ENCODE results near the gene SLC10A6.
"Not testable (repeated sequence)": the region's sequence is repeated elsewhere in the genome, so short reads cannot be mapped to it uniquely, and the experiment has no call there.

SLC10A6 gene, protein sequence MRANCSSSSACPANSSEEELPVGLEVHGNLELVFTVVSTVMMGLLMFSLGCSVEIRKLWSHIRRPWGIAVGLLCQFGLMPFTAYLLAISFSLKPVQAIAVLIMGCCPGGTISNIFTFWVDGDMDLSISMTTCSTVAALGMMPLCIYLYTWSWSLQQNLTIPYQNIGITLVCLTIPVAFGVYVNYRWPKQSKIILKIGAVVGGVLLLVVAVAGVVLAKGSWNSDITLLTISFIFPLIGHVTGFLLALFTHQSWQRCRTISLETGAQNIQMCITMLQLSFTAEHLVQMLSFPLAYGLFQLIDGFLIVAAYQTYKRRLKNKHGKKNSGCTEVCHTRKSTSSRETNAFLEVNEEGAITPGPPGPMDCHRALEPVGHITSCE

DNA sequence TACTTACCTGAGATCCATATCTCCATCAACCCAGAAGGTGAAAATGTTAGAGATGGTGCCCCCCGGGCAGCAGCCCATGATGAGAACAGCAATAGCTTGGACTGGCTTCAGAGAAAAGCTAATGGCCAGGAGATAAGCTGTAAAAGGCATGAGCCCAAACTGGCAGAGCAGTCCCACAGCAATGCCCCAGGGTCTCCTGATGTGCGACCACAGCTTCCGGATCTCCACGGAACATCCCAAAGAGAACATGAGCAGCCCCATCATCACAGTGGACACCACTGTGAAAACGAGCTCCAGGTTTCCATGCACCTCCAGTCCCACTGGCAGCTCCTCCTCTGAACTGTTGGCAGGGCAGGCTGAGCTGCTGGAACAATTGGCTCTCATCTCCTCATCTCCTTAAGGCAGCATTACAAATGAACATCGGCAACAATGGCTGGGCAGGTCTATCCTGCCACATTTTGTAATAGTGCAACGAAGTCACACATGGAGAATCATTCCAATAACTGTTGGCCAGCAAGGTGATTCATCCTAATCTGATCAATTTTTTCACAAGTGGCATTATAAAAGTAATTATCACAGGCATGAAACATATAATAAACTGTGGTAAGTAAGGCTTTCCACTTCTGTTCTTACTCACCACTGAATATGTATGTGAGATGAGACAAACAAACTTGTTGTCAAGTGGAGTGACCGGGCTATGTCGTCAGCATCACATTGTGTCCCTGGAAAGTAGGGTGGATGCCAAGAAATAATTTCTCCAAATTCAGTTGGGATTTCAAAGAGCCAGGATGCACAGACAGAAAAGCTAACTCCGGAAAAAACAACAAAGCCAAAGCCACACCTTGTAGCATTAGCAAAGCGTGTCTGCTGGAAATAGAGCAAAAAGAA lies at the start of gene SLC10A6:
Gene SLC10A6, minus strand, starts transcription at position 653 of the 888 bp plus-strand sequence. Its CDS starts 269 bp downstream, at position 384.
- no peak for DNase-seq

DNA sequence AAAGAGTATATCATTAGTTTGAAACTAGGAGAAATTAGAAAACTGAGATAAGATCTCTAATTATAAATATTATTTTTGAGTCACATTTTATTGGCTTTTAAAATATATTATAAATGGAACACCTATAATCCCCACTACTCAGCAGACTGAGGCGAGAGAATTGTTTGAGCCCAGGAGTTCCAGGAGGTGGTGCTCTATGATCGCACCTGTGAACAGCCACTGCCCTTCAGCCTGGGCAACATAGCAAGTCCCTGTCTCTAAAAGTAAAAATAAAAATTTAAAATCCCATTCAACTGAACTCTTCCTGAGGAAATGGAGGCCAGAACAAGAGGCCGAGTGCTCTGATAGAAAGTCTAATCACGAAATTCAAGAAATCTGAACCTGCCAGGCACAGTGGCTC lies 49.4 kb upstream of the SLC10A6 start:
- DNase-seq, result no peak

- no peak for DNase-seq
Measured at GRCh38 chr4:86896596-86896995, 47.4 kb upstream of the SLC10A6 start.

GRCh38 chr4:86895692-86896488 lies 46.7 kb upstream of the SLC10A6 start:
- DNase-seq, result peak; percentile 69

- DNase-seq, result no peak
Measured at GRCh38 chr4:86894455-86894854, 45.3 kb upstream of the SLC10A6 start.

DNA sequence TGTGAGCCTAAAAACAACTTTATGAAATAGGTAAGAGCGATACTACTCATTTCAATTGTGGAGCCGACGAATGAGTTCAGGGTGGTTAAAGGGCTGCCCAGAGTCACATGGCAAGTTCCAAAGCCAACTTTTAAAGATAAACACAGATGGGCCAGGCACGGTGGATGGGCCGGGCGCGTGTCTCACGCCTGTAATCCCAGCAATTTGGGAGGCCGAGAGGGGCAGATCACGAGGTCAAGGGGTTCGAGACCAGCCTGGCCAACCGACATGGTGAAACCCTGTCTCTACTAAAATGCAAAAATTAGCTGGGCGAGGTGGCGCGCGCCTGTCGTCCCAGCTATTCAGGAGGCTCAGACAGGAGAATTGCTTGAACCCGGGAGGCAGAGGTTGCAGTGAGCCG lies 44.0 kb upstream of the SLC10A6 start:
- no peak for DNase-seq

DNA sequence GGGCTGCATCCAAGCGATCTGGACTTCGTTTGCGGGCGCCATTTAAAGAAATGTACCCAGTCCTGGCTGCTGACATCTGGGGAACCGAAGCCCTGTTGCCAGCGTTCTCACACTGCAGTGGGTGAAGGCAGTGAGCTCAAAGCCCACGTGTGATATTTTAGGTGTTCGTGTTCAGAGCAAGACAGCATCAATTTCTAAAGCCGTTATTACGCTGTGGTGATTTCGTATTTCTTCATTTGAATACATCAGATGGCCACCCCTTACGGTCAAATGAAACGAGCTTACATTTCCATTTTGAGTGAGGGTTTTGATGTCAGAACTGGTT lies 43.4 kb upstream of the SLC10A6 start:
- DNase-seq, result no peak

DNA sequence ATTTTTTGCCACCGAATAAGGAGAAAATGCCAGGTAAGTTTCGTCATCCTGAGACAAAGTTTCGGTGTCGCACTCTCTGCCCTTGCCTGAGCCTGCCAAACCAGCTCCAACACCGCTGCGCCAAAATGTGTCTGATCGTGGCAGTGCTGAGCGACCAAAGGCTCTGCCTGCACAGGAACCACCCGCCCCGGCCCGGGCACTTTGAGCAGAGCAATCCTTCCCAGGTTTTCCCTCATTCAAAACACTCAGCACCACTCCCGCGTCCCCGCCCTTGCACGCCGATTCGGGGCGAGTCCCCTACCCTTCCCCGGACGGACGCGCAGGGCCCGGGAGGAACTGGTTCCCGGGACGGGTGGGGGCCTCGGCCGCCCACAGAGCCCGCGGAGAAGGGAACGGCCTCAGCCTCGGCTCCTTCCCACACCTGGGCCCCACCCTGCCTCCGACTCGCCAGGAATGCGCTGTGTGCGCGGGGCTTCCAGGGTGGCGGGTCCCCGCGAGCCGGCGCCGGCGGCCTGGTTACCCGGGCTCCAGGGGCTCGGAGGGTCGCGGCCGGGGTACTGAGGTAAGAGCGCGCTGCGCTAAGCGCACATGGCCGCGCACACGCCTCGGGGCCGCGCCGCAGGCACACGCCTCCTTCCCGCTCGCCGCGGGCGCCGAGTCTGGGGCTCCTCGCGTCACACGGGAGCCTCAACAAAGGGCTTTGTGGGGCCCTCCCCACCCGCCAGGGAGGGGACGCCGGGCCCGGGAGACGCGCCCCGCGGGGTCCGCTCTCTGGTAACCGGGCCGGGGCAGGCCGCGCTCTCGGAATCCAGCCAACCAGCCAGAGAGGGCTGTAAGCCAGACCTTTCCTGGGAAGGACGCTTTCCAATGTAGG lies 42.8 kb upstream of the SLC10A6 start, which contains the start of gene C4orf36:
Gene C4orf36, minus strand, starts transcription at position 661 of the 874 bp plus-strand sequence. CDS start 902 bp downstream, outside the sequence.
- DNase-seq, result no peak

GRCh38 chr4:86890790-86891189 lies 41.6 kb upstream of the SLC10A6 start:
- DNase-seq, result no peak

- no peak for DNase-seq
Measured at GRCh38 chr4:86879641-86880040, 30.5 kb upstream of the SLC10A6 start.

- DNase-seq, result no peak
Measured at GRCh38 chr4:86878640-86879039, 29.5 kb upstream of the SLC10A6 start.

DNA sequence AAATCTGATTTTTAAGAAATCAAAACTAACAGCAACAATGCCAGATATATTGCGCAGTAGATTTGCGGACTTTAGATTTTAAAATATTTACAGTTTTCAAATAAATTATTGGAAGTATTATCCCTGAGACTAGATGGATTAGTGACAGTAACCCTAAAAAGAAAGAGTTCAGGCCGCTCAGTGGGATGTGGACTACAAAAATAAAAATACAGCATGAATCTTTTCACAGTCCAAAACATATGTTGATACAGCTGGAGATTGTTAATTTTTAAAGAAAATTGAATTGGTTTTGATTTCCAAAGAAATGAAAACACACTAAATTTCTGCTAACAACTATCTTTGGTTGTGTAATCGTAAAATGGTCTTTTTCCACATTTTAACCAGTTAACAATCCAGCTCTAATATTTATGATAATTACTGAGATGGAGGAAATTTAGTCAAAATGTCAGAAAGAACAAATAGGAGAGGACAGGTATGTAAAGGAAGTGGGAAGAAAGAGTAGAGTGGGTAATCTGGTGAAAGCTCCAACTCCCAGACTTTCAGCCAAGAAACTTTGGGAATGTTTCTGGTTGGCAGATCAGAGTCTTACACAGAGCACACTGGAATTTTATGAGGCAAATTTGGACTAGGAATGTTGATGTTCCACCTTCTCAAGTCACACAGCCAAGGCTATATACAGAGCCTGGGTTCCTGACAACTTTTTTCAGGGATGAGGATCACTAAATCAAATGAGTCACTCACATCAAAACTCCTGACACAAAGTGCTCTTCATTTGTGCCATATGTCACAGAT lies 27.9 kb upstream of the SLC10A6 start:
- no peak for DNase-seq

DNA sequence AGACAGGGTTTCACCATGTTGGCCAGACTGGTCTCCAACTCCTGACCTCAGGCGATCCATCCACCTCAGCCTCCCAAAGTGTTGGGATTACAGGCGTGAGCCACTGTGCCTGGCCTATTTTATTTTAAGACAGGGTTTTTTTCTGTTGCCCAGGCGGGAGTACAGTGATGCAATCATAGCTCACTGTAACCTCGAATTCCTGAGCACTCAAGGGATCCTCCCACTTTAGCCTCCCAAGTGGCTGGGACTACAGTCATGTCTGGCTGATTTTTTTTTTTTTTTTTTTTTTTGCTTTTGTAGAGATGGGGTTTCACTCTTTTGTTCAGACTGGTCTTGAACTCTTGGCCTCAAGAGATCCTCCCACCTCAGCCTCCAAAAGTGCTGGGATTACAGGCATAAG lies 26.3 kb upstream of the SLC10A6 start:
- DNase-seq, result not testable (repeated sequence)

DNA sequence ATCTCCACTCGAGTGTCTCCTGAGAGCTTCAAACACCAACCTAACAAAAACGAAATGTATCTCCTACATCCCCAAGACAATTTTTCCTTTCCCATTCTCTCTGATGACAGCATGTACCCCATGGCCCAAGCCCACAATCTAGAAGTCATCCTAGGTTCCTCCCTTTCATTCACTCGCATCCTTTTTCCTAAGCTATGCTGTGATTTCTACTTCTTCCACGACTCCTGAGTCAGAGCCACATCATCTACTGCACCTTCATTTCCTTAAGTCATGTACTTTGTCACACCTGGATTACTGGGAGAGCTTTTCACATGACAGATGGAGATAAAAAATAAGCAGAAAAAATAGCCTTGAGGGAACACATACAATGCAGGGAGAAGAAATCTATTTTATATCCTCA lies 23.0 kb upstream of the SLC10A6 start:
- no peak for DNase-seq

DNA sequence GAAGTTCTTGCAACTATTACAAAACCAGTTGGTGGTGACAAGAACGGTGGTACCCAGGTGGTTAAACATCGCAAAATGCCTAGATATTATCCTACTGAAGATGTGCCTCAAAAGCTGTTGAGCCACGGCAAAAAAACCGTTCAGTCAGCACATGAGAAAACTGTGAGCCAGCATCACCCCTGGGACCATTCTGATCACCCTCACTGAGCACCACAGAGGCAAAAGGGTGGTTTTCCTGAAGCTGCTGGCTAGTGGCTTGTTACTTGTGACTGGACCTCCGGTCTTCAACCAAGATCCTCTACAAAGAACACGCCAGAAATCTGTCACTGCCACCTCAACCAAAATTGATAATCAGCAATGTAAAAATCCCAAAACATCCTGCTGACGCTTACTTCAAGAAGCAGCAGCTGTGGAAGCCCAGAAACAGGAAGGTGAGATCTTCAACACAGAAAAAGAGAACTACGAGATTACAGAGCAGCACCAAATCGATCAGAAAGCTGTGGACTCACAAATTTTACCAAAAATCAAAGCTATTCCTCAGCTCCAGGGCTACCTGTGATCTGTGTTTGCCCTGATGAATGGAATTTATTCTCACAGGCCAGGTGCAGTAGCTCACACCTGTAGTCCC lies 21.4 kb upstream of the SLC10A6 start:
- DNase-seq, result no peak

DNA sequence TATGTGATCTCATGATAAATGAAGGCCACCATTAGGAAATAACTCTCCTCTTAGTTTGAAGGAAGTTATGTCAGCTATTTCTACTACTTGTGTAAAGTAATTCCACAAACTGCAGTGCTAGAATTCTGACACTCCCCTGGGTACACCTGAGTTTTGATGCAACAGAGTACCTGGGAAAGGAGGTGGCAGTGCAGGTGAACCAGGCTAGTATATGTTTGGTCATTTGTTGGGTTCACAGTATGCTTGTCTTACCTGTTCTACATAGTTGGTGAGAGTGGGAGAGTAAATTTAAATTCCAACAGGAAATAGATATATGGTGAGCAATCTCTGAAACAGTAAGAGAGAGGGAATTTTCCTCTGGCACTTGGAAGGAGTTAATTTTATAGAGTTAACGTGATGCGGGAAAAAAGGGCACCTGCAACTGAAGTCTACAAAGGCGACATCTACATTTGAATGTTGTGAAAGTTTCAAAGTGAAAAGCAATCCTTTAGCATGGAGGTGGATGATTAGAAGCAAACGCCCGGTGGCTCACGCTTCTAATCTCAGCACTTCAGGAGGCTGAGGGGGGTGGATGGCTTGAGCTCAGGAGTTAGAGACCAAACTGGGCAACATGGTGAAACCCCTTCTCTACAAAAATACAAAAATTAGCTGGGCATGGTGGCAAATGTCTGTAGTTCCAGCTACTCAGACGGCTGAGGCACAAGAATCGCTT lies 8.3 kb upstream of the SLC10A6 start:
- DNase-seq, result no peak

DNA sequence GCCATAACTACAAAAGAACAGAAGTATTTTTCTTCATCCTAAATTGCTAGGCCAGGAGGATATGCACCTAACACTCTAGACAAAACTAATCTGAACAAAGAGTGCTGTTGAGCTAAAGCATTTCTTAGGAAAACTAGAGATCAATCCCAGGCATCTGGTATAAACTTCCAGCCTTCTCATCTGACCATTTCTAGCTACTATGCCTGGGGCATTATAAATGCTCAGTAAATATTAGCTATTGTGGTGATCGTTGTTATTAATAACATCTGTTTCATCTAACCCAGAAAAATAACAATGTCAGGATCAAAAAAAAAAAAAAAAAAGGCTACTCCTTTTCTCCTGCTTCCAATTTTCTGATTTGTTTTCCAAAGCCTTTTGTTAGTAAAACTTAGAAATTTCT lies 7.7 kb upstream of the SLC10A6 start:
- DNase-seq, result no peak

DNA sequence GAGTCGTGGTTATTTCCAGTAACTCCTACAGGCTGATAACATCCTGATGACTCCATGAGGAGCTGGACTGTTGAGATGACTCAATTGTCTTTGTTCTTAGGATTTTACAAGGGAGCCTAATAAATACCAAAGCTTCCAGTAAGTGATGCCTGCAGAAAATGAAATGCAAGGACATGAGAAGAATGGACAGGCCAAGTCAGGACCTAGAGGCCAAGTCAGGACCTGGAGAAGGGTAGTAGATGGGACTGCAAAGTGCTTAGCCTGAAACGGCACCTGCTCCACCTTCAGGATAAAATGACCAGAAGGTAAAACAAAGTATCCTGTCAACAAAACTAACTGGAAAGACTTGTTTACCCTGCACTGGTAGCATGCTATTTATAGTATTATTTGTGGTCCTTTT lies 6.4 kb upstream of the SLC10A6 start:
- DNase-seq, result no peak

DNA sequence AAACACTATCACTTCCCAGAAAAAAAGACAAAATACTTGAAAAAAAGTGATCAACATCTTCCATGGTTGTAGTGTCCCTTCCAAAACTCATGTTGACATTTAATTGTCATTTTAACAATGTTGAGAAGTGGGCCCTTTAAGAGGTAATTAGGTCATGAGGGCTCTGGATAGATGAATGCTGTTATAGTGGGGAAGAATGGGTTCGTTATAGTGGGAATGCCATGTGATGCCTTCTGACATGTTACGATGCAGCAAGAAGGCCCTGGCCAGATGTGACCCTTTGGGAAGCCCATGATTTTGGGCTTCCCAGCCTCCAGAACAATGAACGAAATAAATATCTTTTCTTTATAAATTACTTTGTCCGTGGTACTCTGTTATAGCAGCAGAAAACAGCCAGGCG lies 4.0 kb upstream of the SLC10A6 start:
- no peak for DNase-seq

- no peak for DNase-seq
Measured at GRCh38 chr4:86848136-86848535, 1.0 kb downstream of the SLC10A6 start.

Data from CD4-positive, alpha-beta T cell treated with Interleukin-4 for 4 hours (primary cell).